GM19468 (cell line): ENCODE data around the gene RUNX2.
A peak's percentile ranks its signal among the peaks of the same experiment; 100 is the strongest.

Experiments used
- ATAC-seq: cut with Tn5 transposase; IDR thresholded peaks from one replicate; pipeline ENCODE4 v1.9.1; 2021; ENCODE audit warnings: mild to moderate bottlenecking, moderate library complexity, moderate number of reproducible peaks; ENCODE audit not compliant: unreplicated experiment; ENCODE audit errors: extremely low read depth

Gene RUNX2

DNA sequence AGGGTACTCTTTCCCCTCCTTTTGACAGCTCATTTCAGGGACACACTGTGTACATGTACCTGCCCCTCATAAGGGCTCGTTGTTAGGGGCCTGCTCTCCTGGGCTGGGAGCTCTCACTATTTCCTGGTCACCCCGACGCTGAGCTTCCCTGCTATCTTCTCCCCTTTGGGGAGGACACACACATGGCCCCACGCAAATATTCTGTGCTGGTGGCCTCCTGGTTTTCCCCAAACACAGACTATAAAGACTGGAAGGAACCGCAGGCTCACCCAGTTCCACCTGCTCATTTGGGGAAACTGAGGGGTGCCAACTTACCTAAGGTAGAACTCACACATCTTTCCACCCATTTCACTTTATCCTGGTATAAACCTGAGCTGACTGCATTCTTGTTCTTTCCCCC lies 351.0 kb downstream of the RUNX2 start:
- ATAC-seq: no peak

DNA sequence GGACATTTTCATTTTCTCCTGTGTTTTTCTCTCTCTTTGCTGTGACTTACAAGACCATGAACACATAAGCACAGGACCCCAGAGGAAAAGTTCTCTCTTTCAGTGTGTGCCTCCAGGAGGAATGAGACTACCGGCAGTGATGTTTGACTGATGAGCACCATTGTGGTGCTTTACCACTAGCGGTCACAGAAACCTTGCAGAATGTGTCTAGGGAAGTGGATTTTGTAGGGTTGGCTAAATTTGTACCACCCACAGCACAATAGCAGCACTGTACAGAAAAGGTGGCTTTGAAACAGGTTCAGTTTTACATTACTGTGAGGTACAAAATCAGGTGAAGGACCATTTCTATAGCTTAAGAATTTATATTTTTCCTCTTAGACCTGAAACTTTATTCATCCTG lies 351.5 kb downstream of the RUNX2 start:
- ATAC-seq: no peak

- peak; percentile 91 for ATAC-seq
These were observed 353.9 kb downstream of the RUNX2 start for GRCh38 chr6:45681860-45682511.

DNA sequence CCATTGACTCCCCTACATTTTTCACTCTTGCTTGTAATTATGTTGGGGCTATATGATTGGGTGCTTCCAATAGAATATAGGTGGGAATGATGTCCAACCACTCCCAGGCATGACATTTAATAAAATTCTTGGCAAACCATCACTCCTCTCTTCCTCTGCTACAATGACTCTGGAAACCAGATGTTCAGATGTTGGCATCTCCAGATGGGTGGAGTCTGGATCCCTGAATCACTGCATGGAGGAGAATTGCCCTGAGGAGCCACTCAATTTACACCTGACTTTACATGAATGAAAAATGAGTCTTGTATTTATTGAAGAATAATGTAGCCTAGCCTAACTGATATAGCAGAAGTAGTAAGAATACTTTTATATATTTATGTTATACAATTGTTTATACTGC lies 356.3 kb downstream of the RUNX2 start:
- ATAC-seq: no peak

DNA sequence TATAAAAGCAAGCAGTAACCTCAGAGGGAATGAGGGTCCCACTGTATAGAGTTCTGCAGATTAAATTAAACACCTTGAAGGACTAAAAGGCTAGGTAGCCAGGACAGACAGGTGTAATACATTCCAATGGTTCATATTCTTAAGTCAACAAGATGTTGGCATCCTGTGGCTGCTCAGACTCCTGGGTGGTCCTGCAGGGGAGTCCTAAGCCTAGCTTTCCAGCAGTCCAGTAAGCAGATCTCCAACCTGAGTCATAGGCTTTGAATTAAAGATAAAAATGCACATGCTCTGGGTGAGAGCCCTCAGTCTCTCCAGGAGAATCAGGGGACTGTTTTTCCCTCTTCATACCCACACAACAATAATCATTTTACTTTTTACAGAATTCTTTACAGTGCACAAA lies 356.9 kb downstream of the RUNX2 start:
- ATAC-seq: no peak

DNA sequence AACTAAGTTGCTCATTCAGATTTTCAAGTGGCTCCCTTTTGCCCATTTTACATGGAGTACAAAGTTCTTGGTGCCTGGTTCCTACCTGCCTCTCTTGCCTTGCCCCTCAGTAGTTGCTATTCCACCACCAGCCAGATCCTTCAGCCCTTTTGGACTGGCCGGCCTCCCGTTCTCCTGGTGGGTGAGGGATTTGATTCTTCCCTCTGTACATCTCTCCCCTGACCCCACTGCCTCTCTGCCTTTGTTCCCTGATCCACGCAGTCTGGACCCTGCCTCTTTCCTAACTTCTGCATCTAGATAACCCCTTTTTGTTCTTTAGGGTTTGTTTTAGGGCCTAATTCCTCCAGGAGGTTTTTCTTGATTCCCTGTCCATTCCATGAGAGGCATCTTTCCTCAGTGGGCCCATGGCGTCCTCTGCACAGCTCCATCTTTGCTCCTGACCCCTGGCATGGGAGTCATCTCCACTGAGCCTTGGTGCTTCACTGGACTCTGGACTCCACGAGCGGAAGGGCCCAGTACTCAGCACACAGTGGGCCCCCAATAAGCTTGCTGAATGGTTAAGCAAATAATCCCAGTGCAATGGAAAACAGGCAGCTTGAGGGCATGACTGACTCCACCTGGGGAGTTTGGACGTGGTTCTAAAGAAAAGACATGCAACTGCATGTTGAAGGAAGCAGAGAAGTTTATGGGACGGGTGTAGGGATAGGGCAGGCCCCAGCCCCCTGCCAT lies 358.9 kb downstream of the RUNX2 start:
- no peak for ATAC-seq

GRCh38 chr6:45687570-45687969 lies 359.4 kb downstream of the RUNX2 start:
- ATAC-seq: peak; percentile 90

DNA sequence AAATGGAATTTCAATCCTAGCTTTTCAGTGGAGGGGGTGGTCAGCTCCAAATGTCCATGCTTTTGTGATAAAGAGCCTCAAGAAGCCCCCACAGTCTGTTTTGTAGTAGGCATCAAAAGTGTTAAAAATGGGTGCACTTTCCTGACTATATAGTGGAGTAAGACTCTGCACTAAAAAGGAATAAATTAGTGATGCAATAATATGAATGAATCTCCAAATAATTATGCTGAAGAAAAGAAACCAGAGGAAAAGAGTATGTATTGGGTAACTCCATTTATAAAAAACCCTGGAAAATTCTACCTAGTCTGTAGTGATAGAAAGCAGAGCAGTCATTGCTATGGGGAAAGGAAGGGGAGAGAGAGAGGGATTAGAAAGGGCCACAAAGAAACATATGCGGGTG lies 360.1 kb downstream of the RUNX2 start:
- ATAC-seq: no peak

DNA sequence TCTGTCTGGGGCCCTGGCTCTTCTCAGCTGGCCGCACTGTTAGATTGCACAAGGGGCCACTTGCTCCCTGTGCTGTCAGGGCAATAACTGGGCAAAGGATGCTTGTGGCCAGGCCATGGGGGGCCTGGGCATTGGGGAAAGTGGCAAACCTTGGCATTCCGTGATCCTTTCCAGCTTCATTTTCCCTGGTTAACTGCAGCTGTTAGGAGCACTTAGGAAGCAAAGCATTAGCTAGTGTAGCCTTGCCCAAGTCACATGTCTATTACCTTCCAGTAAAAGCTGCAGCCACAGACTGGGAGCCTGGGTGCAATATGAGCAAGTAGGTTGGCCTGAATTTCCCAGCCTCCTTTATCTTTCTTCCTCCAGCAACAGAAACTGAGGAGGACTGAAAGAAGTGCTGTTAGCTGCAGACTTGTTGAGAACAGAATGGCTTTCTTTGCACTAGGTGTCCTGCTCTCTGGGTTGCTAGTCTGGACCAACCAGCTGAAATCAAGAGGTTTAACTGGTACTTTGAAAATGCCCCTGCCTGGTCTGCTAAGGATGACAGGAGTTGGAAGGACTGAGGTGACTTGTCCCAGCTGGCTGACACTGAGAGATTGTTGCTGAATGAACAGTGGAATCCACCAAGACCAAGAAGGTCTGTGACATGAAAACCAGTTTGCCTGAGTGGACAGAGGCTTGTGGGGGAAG lies 361.9 kb downstream of the RUNX2 start:
- ATAC-seq: no peak

DNA sequence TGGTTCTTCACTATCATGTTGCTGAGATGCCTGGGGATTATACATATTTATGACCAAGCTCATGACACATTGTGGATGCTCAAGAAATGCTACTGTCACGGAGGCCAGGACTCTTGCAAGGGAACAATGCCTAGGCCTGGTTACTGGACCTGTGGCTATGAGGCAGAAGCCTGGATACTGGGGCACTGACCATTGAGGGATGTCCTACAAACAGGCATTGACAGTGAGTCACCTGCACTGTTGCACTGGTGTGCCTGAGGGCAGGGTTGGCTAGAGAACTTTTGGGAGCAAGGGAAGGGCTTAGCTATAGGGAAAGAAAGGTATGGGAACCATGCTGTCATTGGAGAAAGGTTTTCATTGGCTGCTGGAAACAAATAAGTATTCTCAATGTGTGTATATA lies 362.7 kb downstream of the RUNX2 start:
- no peak for ATAC-seq

DNA sequence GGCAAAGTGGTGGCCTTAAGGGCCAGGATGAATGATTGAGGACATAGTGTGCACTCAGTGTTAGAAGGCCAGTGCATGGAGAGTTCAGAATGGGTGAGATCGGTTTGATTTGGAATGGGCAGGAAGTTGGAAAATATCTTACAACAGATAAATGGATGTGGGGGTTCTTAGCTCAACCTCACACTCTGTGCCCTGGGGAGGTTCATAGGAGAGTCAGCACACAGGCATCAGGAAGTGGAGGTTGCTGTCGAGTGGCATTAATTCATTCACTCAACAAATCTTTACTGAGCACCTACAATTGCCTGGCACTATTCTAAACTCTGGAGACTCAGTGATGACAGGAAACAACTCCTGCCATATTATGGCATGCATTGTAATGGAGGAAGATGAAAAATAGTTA lies 363.3 kb downstream of the RUNX2 start:
- ATAC-seq: no peak

- no peak for ATAC-seq
These were observed 363.9 kb downstream of the RUNX2 start for GRCh38 chr6:45692021-45692420.

DNA sequence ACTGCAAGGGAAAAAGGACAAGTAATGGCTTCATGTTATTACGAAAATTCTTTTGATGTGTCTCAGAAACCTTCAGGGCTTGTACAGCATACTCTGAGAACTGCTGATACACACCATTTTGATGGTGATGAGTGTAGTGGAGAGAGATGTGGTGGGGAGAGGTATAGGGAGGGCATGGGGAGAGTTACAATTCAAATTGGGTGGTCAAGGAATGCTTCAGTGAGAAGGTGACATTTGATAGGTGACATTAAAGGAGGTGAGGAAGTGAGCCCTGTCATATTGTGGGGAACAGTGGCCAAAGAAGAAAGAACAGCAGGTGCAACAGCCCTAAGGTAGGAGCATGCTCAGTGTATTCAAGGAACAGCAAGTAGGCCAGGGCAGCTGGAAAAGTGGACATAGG lies 368.6 kb downstream of the RUNX2 start:
- no peak for ATAC-seq

DNA sequence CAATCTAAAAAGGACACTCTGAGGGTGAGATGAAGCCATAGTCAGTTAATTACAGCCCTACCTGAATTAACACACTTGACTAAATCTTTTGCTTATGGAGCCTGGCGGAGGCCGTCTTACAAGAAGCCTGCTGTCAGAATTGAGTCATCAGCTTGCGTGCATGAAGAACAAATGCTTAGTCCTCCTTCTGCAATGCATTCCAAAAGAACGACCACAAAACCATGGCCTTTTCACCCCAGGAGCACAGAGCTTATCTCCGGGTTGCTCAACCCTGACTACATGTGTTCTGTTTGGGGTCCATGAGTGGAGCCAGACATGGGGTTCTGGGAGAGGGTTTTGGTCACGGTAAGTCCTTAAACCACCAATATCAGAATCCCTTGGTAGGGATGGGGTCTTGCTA lies 369.5 kb downstream of the RUNX2 start:
- ATAC-seq: no peak

DNA sequence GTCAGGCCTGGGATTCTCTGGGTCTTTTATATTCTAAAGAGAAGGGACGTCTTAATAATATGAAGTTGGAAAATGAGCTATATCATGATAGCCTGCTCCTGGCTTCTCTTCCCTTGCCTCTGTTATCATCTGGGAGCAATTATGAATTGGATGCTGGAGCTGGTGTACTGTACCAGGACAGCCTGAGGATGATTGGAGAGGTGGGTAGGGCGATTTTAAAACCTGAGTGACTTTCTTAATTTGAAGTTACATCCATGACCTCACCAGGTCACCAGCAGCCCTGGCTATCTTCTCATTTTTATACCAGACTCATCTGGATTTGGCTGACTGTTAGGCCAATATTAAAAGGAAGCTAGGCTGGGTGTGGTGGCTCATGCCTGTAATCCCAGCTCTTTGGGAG lies 369.9 kb downstream of the RUNX2 start:
- no peak for ATAC-seq

DNA sequence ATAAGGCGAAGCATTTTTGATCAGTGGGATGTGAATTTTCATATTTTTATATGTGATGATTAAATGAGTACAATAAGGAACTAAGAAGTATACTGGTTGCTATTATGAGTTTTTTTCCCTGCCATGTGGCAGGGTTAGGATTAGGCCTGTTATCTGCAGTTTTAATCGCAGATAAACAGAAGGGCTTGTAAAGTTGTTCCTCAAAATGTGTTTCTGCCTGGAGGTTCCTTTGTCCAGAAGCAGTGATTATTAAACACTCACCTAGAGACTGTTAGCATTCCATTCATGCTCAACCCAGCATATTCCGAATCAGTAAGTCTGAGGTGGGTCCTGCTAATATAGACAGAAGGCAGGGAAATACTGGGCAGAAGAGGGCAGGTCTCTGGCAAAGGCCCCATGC lies 371.5 kb downstream of the RUNX2 start:
- ATAC-seq: no peak

DNA sequence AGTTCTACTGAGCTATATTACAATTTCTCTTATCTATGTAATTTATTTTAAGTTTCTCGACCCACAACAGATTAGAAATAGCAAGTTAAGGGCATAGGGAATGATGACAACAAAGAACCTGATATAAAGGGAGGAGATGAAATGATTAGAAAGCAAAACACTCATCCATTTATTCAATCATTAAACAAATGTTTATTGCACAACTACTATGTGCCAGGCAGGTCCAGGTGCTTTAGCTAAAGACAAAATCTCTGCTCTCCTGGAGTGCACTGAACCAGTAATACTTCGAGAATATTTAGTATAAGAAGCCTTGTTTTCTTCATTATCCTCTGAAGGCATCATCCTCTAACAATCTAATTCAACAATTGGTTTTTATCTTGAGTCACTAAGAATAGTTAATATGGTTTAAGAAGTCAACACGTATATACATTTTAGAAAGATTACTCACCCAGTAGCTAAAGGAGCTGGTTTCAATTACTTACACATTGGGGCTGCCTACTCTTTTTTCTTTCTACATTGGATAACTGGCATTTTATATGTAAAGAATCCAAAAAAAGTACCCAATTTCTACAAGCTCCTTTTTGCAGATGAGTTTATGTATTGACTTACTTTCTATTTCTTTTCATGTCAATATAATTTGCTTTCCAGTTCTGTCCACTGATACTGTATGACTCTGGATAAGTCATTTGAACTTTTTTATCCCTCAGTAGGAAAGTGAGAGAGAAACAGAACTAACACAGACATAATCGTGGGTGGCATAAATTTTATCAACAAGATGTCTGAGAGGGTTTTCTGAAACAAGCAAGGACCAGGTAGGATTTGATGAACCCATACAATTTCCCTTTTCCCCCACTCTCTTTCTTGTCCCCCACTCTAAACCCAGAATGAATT lies 375.0 kb downstream of the RUNX2 start:
- no peak for ATAC-seq

DNA sequence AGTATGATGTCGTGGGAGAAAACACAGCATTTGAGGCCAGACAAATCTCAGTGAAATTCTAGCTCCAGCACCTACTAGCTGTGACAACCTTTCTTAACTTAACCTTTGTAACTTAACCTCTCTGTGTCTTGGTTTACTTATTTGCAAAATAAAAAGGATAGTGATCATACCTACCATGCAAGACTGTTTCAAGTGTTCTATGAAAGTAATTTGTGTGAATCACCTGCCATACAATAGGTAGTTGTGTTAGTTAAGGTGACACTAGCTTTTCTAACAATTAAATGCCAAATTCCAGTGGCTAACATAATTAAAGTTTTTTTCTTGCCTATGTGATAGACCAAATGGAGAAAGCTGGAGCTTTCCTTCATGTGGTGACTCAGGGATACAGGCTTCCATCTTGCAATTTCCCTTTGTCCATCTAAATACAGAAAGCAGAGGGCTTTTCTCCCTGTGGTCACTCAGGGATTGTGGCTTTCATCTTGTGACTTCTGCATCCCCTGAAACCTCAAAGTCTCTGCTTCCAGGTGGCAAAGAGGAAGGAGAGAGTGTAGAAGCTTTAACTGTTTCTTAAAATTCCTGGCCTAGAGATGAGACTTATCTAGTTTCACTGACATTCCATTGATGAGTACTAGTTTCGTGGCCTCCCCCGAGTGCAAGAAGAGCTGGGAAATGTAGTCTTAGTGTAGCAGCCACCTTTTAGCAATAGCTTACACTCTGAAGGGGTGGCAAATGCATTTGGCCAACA lies 376.1 kb downstream of the RUNX2 start:
- ATAC-seq: no peak

DNA sequence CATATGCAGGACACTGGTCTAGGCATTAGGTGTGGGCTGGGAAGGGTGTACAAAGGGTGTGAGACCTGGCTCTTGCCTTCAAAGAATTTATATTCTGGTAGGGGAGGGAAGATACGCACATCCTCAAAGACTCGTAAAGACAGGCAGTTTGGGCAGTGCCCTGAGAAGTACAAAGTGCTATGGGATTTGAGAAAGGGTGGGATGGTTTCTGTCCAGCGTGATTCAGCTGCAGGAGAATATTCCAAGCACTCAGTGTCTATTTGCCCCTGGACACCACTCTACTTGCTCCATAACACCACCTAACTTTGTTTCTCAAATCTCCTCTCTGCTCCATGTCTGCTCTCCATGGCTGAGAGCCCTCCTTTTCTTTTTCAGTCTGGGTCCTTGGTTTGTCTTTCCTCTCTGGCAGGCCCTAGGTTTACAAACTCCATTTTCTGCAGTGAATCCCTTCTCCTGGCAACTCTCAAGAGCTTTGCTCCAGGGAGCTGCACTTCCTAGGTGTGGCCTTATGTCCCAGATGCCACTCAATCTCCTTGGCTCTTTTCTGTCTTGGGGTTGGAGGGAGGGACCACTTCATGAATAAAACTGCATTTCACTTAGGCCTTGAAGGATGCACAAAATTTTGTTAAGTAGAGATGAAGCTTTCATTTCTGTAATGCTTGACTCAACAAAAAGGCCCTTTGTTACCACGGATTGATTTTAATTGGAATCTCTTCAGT lies 377.2 kb downstream of the RUNX2 start:
- ATAC-seq: no peak
